Fibroblast of skin of right quadriceps (primary cell): ENCODE data around the gene ASB12.

Source experiments
- DNase-seq: peaks from one replicate; pipeline ENCODE4 v3.0.0-alpha.2; 2013

The ASB12 gene

DNA sequence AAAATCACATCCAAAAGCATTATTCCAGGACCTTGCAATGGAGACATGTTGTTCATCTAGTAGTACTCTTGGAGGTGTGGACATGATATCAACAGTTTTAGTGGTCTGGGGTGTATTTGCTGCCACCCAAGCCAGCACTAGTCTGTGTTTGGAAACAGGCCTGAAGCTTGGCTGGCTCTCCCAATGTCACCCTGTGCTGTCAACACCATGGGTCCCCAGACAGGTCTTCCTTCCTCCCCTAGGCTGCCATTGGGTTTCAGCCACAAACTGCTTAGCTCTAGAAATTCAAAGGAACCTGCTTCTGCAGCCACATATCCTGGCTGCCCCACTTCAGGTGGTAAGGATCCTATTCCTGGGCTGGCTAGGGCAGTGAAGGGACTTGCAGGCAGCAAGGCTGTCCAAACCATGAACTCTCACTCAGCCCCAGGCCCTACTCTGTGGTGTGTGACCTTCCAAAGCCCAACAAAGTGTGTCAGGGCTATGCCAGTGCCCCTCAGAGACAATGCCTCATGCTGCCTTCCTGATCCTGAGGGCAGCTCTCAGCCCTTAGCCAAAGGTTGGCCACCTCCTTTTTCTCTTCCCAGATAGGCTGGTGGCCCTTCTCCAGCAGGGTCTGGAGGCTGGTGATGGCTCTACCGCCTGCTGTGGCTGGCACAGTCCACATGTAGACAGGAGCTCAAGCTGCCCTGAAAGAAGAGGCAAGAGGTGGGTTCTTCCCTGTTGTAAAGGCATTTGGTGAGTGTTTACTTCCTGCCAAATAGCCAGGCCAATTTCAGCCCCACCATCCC is 43.2 kb downstream of the ASB12 start:
- DNase-seq = no peak

DNA sequence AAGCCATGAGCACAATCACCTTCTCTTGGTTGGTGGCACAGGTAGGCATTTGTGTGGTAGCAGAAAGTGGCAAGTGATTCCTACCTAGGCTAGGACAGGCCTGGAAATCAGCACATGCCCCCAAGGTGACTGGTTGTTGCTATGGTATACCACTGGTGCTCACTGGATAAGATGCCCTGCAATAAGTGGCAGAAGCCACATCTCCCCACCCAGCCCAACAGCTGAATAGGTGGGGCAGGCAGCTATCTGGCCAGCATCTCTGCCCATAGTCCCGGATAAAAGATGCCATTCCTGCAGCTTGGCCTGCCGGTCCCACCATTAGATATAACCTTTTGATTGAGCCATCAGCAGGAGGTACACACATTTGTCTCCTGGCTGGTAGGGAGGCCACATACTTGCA is 46.0 kb downstream of the ASB12 start:
- no peak for DNase-seq

GRCh38 chrX:64182208-64182607 is 48.2 kb downstream of the ASB12 start:
- DNase-seq = no peak

- no peak for DNase-seq
These were observed 53.5 kb downstream of the ASB12 start for GRCh38 chrX:64176876-64177275.
